HFF-Myc (cell line): ENCODE results near the gene RPTN.

Source experiments
- DNase-seq: peaks from one replicate; pipeline ENCODE4 v3.0.0-alpha.2; 2011; ENCODE audit warnings: low read depth; ENCODE audit errors: extremely low read depth
- H3K4me3 ChIP-seq: replicated peaks from 2 replicates; pipeline ENCODE4 v1.5.1; 2011; ENCODE audit warnings: low read depth, mild to moderate bottlenecking, control low read depth, low read length
- TF ChIP-seq, protein P1 (sequence below): IDR thresholded peaks from 2 replicates; pipeline ENCODE4 v1.5.1; 2012; ENCODE audit warnings: mild to moderate bottlenecking, low read depth, low read length, control low read depth; ENCODE audit errors: missing control alignments

Gene RPTN

DNA sequence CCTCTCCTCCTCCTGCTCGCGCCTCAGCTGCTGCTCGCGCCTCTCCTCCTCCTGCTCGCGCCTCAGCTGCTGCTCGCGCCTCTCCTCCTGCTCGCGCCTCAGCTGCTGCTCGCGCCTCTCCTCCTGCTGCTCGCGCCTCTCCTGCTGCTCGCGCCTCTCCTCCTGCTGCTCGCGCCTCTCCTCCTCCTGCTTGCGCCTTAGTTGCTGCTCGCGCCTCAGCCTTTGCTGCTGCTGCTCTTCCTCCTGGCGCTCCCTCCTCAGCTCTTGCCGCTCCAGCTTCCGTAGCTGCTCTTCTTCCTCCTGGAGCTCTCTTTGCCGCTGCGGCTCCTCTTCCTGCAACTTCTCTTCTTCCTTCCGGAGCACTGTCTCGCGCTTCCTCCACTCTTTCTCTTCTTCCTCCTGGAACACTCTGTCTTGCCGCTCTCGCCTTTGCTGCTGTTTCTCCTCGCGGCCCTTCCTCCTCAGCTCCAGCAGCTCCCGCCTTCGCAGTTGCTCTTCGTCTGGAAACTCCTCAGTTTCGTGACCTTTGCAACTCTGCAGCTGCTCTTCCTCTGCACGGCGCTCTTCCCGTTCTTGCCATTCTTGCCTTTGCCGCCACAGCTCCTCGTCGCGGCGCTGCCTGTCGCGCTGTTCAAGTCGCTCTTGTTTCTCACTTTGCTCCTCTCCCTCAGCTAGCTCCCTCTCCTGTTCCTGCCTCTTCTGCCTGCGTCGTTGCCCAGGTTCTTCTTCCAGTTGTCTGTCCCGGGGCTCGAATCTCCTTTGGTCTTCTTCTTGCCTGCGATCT, 46.7 kb downstream of the RPTN start:
- DNase-seq, result no peak
- TF ChIP-seq, protein P1, sequence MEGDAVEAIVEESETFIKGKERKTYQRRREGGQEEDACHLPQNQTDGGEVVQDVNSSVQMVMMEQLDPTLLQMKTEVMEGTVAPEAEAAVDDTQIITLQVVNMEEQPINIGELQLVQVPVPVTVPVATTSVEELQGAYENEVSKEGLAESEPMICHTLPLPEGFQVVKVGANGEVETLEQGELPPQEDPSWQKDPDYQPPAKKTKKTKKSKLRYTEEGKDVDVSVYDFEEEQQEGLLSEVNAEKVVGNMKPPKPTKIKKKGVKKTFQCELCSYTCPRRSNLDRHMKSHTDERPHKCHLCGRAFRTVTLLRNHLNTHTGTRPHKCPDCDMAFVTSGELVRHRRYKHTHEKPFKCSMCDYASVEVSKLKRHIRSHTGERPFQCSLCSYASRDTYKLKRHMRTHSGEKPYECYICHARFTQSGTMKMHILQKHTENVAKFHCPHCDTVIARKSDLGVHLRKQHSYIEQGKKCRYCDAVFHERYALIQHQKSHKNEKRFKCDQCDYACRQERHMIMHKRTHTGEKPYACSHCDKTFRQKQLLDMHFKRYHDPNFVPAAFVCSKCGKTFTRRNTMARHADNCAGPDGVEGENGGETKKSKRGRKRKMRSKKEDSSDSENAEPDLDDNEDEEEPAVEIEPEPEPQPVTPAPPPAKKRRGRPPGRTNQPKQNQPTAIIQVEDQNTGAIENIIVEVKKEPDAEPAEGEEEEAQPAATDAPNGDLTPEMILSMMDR, result no peak
- H3K4me3 ChIP-seq, result peak overlapping the region; percentile 20

DNA sequence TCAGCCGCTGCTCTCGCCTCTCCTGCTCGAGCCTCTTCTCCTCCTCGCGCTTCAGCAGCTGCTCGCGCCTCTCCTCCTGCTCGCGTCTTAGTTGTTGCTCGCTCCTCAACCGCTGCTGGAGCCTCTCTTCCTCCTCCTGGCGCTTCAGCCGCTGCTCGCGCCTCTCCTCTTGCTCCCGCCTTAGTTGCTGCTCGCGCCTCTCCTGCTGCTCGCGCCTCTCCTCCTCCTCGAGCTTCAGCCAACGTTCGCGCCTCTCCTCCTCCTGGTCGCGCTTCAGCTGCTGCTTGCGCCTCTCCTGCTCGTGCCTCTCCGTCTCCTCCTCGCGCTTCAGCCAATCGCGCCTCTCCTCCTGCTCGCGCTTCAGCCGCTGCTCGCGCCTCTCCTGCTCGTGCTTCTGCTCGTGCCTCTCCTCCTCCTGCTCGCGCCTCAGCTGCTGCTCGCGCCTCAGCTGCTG, 47.5 kb downstream of the RPTN start:
- DNase-seq, result no peak
- TF ChIP-seq, protein P1, result no peak
- H3K4me3 ChIP-seq, result peak overlapping the region; percentile 27

DNA sequence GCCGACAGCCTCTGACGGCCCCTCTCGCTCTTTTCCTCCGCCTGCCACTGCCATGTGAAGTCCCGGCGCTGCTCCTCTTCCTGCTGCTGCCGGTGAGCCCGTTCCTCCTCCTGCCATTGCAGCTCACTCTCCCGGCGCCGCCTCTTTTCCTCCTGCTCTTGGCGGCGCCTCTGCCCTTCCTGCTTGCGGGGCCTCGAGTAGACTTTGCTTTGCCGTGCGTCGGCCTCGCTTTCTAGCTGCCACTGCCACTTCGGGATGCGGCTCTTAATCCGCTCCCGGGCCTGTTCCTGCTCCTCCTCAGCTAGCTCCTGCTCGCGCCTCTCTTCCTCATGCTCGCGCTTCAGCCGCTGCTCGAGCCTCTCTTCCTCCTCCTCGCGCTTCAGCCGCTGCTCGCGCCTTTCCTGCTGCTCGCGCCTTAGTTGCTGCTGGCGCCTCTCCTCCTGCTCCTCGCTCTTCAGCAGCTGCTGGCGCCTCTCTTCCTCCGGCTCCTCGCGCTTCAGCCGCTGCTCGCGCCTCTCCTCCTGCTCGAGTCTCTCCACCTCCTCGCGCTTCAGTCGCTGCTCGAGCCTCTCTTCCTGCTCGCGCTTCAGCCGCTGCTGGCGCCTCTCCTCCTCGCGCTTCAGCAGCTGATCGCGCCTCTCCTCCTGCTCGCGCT, 48.0 kb downstream of the RPTN start:
- no peak for DNase-seq
- peak overlapping the region; percentile 27 for H3K4me3 ChIP-seq
- TF ChIP-seq, protein P1, result no peak

DNA sequence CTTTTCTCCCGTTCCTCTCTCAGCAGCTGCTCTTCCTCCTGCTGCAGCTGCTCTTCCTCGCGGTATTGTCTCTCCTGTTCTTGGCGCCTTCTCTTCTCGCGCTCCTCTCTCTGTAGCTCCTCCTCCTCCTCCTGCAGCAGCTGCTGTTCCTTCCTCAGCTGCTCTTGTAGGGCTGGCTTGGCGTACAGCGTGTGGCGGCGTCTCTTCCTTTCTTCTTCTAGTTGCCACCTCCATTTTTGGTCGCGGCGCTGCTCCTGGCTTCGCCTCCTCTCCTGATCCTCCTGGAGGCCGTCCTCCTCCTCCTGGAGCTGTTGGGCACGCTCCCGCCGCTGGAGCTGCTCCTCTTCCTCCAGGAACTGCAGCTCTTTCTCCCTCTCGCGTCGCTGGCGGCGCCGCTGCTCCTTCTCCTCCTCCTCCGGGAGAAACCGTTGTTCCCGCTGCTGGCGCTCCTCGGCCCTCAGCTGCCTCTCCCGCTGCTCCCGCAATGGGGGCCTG, 48.6 kb downstream of the RPTN start:
- H3K4me3 ChIP-seq, result peak overlapping the region; percentile 27
- TF ChIP-seq, protein P1, result no peak
- no peak for DNase-seq

DNA sequence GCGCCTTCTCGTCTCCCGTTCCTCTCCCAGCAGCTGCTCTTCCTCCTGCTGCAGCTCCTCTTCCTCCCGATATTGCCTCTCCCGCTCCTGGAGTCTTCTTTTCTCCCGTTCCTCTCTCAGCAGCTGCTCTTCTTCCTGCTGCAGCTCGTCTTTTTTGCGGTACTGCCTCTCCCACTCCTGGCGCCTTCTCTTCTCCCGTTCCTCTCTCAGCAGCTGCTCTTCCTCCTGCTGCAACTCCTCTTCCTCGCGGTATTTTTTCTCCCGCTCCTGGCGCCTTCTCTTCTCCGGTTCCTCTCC, 49.1 kb downstream of the RPTN start:
- DNase-seq, result no peak
- no peak overlapping the region for H3K4me3 ChIP-seq
- TF ChIP-seq, protein P1, result no peak

DNA sequence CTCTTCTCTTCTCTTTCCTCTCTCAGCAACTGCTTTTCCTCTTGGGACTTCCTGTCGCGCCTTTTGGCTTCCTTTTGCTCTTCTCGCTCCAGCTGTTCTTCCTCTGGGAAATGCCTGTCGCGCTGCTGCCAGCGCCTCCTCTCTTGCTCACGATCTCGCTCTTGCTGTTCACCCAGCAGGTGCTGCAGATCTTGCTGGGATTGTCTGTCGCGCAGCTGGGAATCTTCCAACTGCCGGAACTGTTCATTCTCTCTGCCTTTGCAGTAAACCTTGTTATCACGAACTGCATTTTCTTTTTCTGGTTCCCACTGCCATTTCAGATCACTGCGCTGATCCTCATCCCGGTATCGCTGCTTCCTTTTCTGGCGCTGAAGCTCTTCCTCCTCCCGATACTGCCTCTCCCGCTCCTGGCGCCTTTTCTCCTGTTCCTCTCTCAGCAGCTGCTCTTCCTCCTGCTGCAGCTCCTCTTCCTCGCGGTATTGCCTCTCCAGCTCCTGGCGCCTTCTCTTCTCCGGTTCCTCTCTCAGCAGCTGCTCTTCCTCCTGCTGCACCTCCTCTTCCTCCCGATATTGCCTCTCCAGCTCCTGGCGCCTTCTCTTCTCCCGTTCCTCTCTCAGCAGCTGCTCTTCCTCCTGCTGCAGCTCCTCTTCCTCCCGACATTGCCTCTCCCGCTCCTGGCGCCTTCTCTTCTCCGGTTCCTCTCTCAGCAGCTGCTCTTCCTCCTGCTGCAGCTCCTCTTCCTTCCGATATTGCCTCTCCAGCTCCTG, 49.6 kb downstream of the RPTN start:
- DNase-seq, result no peak
- no peak overlapping the region for H3K4me3 ChIP-seq
- TF ChIP-seq, protein P1, result no peak
